Dermis microvascular lymphatic vessel endothelial cell (primary cell): ENCODE data around the gene PIBF1. TPM values are rescaled to one million over a fixed set of nuclear protein-coding genes. Genes with fewer than 3 reads are reported as not detected.
"Not testable (repeated sequence)": the region's sequence is repeated elsewhere in the genome, so short reads cannot be mapped to it uniquely, and the experiment has no call there.

Source experiments
- DNase-seq, 2 donors: peaks; one replicate each; pipeline versions ENCODE4 v3.0.0 to v3.0.0-alpha.2; 2010; ENCODE audit warnings: low read depth in 2 of 2
- total RNA-seq: library from RNA; depleted of rRNA; stranded (reverse); fragments of >200 nt; gene quantifications from 2 replicates; pipeline ENCODE4 v1.2.1, GENCODE V29; 2014

Gene PIBF1
- total RNA-seq, 1 donor from 2014 or later = 11.8 TPM

DNA sequence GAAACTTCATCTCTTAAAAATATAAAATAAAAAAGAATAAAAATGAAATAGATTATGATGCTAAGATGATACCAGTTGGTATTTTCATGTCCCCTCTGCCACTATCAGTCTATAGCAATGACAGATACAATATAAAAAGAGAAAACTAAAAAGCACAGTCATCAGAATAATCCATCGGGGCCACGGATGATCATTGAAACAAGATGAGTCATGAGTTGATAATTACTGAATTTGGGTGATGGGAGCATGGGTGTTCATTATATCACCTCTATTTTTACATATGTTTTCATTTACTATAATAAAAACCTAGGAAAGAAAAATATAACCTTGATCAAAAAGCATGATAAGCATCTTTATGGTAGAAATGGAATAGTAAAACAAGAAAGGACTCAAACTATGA, 41.1 kb downstream of the PIBF1 start:
- no peak for DNase-seq

DNA sequence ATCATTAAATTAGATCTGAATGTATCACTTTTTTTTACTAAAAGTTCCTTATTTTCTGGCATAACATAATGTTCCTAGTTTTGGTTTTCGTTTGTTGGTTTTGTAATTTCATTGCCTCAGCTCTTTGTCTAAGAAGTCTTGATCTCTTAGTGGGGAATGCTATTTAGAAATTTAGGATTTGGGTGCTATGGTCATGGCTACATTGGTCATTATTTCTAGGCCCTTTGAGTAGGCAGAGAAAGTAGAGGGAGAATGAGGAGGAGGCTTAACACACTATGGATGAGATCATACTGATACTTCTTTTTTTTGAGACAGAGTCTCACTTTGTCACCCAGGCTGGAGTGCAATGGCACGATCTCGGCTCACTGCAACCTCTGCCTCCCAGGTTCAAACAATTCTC, 41.8 kb downstream of the PIBF1 start:
- DNase-seq = no peak

DNA sequence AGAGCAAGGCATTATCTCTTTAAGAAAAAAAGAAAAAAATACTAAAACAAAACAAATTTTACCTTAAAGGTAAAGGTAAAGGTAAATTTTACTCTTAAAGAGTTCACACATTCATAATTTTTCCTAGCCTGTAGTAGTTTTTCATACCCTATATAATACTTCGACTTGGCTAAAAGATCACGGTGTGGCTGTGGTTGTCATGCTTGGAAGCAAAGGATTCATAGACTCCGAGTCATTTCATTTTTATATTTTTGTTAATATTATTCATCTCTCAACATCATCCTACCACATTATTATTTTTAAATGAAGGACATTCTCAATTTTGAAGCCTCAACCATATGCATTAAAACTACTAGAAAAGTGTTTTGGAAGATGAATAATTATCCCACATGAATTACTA, 52.7 kb downstream of the PIBF1 start:
- DNase-seq = no peak

DNA sequence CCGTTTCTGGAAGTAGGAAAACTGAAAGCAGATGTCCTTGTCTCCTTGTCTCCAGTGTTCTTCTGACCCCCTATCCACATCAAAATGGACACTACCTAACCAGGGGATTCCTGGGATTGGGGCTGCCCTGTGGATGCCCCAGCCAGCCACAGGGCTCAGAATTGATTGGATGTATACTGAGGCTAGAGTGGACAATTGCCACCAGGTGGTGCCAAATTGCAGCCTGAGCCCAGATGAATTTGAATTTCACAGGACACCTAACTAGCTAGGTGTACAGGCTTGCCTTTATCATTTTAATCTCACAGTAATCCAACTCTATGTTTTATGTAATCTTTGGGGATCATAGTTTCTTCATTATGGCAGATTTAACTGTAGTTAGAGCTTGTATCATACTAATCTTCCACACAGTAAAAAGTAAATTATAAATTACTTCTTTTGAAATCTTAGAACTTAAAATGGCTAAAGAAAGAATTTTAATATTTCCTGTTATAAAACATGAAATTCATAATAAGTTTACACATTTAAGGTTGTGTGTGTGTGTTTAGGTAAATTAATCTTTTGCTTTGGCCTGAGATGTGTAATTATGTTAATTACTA, 58.0 kb downstream of the PIBF1 start:
- DNase-seq = peak; percentile 43 to 58

GRCh38 chr13:72842991-72843390, 61.1 kb downstream of the PIBF1 start:
- DNase-seq = no peak

- DNase-seq = not testable (repeated sequence)
Measured at GRCh38 chr13:72845148-72845547, 63.2 kb downstream of the PIBF1 start.

- no peak for DNase-seq
Measured at GRCh38 chr13:72849571-72849970, 67.6 kb downstream of the PIBF1 start.

GRCh38 chr13:72850959-72851677, 69.2 kb downstream of the PIBF1 start:
- no peak for DNase-seq

GRCh38 chr13:72851678-72852014, 69.7 kb downstream of the PIBF1 start:
- no peak for DNase-seq

GRCh38 chr13:72852207-72852606, 70.3 kb downstream of the PIBF1 start:
- DNase-seq = no peak

- DNase-seq = no peak
Measured at GRCh38 chr13:72853000-72853399, 71.1 kb downstream of the PIBF1 start.

DNA sequence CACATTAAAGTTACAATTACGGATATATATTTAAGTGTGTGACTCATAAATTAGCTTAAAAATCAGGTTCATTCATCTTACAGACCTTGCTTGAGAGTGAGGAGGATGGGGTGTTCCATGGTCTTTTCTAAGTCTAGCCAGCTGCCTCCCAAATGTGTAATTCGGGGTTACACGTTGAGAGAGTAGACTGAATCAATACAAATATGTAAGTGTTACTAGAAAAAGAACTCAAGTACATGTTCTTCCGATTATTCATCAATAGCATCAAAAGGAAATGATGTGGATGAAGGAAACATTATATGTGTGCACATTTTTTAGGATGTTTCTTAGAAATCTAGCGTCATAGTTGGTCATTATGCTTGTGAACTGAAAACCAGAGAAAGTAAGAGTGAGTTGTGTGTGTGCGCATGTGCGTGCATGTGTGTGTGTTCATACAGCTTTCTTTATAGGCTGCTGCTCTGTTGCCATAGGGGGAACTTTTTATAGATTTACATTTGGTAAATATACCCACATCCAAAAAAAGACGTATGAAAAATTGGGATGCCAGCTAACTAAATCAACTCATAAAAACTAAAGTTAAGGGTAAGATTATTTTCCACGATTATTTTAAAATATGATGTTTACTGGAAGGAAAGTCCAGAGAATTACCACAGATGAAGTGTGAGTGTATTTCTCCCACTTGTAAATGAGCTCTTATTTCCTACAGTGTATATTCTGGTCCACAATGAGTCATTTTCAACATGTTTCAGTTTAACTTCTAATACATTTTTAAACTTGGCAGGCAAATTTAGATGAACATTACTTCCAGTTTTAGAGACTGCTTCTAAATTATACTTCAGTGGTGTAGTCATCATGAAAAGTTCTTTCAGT, 82.4 kb downstream of the PIBF1 start:
- no peak for DNase-seq

DNA sequence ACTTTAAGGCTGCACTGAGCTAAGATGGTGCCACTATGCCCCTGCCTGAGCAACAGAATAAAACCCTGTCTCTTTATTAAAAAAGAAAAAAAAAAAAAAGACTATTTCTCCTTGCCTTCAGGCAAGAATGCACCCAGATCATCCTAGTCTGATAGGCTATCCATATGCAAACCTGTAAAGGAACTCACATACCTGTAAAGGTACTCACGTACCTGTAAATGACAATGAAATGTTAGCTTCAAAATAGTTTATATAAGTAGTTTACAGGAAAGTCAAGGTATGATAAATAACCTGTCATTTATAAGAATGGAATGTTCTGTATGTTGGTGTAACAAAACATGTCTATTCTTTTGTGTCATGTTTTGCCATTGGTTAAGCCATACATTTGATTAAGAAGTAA, 86.3 kb downstream of the PIBF1 start:
- DNase-seq = no peak

GRCh38 chr13:72875233-72875632, 93.3 kb downstream of the PIBF1 start:
- DNase-seq = no peak

DNA sequence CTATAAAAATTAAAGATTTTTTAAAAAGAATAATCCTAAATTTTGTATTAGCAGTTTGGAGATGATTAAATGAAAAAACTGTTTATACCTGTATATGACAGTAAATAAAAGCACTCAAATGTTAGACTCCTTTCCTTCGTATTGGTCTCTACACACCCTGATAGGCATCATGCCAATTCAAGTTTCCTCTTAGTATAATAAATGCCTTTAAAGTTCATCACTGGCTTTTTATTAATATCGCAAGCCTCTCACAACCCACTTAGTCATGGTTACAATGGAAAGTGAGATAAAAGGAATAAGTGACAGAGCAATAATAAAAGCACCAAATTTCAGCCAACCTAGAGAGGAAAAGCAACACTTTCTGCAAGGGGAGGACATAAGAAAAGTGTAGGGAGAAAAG, 102.2 kb downstream of the PIBF1 start:
- peak; percentile 9 to 26 for DNase-seq

- no peak for DNase-seq
Measured at GRCh38 chr13:72886272-72887067, 104.5 kb downstream of the PIBF1 start.

DNA sequence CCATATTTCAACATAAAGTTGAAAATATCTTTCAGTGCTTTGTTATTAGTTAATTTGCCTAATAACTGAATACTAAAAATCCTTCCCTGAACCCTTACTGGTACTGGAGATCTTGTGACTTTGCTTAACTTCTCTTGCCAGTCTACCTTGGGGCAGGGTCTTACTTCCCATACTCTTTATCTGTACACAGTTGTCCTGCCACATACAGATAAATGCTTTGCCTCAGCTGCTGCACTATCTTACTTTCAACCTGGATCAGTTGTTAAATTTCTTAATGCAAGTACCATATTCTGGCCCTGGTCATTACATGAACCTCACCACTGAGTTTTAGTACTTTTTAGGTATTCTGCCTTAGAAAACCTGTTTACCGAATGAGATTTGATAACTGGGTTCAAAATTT, 107.6 kb downstream of the PIBF1 start:
- no peak for DNase-seq

DNA sequence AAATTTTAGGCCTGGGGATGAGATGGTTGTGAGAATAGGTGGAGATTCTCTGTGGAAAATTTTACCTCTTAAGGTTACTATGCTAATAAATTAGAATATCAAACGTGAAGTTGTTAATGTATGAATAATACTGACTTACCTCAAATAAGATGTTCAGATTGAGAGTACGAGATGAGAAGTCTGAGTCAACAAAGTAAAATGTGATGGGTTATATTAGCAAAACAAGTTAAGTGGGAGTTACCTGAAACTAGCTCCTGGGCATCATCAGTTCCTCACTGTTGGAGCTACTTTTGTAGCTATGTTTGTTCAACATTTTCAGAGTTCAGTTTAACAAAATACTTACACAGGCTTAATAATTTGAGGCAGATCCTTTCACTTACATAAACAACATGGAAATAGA, 108.6 kb downstream of the PIBF1 start:
- DNase-seq = no peak

DNA sequence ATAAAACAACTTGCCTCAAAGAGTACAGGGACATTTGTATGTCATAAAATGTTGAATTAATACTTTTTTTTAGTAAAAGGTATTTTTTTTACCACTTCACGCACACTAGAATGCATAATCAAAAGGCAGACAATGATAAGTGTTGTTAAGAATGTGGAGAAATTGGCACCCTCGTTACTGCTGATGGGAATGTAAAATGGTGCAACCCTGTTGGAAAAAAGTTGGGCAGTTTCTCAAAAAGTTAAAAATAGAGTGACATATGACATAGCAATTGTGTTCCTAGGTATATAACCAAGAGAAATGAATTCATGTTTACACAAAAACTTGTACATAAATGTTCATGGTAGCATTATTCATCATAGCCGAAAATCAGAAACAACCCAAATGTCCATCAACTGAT, 109.5 kb downstream of the PIBF1 start:
- DNase-seq = no peak

- no peak for DNase-seq
Measured at GRCh38 chr13:72896869-72897268, 114.9 kb downstream of the PIBF1 start.

DNA sequence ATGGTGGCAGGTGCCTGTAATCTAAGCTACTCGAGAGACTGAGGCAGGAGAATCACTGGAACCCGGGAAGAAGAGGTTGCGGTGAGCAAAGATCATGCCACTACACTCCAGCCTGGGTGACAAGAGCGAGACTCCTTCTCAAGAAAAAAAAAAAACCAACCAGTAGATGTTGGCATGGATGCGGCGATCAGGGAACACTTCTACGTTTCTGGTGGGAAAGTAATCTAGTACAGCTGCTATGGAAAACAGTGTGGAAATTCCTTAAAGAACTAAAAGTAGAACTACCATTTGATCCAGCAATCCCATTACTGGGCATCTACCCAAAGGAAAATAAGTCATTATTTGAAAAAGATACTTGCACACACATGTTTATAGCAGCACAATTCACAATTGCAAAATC, 119.6 kb downstream of the PIBF1 start:
- DNase-seq = not testable (repeated sequence)

DNA sequence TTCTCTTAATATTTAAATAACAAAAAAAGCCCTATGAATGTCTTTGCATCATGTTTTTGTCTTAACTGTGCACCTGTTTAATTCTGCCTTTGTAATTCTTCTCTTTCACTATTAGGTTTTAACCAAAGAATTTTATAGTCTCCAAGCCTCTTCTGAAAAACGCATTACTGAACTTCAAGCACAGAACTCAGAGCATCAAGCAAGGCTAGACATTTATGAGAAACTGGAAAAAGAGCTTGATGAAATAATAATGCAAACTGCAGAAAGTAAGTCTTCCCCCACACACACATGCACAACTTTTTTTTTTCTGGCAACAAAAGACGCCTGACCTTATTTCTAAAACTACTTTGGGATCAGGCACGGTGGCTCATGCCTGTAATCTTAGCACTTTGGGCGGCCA, 126.5 kb downstream of the PIBF1 start:
- DNase-seq = no peak
